Measurements from ENCODE around the gene SNX20.

The SNX20 gene, protein sequence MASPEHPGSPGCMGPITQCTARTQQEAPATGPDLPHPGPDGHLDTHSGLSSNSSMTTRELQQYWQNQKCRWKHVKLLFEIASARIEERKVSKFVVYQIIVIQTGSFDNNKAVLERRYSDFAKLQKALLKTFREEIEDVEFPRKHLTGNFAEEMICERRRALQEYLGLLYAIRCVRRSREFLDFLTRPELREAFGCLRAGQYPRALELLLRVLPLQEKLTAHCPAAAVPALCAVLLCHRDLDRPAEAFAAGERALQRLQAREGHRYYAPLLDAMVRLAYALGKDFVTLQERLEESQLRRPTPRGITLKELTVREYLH

DNA sequence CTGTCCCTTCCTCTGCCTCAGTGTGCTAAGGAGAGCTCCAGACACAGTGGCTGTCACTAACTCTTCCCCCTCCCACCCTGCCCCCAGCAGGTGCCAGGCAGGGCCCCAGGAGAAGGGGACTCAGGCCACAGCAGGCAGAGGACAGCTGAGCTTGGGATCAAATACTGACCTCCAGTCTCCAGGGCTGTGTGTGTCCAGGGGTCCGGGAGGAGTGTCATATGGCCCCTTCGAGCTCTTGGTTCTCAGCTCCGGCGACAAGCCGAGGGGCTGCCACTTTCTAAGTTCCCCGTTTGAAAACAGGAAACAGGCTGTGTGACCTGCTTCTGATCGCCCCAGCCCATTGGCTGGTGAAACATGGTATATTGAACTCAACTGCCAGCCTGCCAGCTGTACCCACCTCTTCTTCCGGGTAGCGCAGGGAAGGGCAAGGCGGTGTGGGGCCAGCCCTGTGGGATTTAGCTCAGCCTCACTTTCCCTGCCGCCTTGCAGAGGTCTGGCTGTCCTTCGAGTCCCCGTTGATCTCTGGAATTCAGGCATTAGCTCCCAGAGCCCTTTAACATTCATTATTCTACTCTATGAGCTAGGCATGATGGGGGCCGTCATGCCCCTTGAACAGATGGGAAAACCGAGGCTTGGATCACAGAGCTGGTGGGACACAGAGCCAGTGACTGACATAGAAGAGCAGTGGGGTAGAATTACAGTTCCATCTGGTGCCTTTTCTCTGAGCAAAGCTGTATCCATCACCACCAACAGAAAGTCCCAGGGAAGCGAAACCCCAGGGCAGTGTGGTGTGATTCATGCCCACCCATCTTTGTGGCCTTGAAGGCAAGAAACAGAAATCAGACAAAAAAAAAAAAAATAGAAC lies at the start of gene SNX20:
TSS of gene SNX20 (minus strand) at position 292 of the 865 bp plus-strand sequence. CDS start 3,786 bp downstream, outside the sequence.
- DNase-seq: no peak

DNA sequence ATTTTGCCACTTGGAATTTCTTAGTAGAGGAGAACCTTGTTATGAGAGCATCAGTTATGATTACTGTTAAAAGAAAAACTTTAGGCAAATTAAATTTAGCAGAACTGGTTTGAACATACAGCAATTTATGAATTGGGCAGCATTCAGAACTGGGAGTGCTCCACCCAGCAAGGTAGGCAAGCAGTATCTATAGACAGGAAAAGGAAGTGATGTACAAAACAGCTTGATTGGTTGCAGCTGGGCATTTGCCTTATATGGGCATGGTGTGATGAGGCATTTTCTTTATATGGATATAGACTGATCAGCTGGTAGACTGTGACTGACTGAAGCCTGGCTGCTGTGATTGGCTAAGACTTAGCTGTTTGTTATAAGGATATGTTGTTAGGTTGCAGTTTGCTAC lies 43.2 kb upstream of the SNX20 start:
- DNase-seq: no peak

DNA sequence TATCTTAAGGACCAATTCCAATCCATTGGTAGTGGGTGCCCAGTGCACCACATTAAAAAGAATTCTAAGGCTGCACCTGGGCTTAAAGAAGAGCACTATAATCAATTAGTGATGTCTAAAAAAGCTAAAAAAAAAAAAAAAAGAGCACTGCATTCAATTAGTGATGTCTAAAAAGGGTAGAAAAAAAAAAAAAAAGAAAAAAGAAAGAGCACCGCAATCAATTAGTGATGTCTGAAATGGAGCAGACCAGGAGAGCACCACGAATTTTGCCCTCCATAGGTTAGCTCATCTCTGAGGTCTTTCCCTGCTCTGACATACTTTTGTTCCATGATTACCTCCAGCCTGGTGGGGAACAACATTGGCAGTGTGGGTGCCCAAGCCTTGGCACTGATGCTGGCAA lies 41.8 kb upstream of the SNX20 start:
- no peak for DNase-seq

DNA sequence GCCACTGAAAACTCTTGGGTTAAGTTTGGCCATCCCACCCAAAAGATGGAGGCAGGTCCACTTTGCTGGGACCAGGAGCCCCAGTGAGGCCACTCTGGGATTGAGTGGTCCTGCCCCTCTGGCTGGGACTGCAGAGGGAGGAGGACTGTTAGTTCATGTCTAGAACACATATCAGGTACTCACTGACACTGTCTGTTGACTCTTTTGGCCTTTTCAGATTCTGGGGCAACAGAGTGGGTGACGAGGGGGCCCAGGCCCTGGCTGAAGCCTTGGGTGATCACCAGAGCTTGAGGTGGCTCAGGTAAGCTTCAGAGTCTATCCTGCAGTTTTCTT lies 41.3 kb upstream of the SNX20 start:
- no peak for DNase-seq

DNA sequence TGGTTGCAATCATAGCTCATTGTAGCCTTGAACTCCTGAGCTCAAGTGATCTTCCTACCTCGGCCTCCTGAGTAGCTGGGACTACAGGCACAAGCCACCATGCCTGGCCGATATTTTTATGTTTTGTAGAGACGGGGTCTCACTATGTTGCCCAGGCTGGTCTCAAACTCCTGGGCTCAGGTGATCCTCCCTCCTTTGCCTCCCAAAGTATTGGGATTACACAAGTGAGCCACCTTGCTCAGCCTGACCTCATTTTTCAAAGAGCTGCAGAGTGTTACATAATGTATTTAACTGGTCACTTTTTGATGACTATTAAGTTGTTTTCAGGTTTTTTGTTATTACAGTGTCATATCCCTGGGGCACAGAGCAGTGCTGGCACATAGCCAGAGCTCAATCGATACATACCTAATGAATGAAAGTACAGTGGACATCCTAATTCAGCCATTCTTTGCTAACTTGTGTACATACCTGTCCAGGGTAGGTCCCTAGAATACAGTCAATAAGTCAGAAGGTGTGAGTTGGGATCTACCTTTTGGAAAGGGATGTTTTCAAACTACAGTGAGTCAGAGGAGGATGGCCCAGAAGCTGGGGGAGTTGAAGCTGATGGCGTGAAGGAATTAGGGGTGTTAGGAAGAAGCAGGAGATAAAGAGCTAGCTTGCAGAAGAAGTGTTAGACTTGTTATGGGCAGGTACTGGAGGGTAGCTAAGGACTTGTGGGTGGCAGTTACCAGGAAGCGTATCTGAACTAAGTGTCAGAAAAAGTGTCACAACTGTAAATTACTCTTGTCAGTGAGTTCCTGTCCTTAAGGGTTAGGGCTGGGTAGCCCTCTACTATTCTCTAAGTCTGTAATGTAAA lies 40.7 kb upstream of the SNX20 start:
- DNase-seq: no peak

DNA sequence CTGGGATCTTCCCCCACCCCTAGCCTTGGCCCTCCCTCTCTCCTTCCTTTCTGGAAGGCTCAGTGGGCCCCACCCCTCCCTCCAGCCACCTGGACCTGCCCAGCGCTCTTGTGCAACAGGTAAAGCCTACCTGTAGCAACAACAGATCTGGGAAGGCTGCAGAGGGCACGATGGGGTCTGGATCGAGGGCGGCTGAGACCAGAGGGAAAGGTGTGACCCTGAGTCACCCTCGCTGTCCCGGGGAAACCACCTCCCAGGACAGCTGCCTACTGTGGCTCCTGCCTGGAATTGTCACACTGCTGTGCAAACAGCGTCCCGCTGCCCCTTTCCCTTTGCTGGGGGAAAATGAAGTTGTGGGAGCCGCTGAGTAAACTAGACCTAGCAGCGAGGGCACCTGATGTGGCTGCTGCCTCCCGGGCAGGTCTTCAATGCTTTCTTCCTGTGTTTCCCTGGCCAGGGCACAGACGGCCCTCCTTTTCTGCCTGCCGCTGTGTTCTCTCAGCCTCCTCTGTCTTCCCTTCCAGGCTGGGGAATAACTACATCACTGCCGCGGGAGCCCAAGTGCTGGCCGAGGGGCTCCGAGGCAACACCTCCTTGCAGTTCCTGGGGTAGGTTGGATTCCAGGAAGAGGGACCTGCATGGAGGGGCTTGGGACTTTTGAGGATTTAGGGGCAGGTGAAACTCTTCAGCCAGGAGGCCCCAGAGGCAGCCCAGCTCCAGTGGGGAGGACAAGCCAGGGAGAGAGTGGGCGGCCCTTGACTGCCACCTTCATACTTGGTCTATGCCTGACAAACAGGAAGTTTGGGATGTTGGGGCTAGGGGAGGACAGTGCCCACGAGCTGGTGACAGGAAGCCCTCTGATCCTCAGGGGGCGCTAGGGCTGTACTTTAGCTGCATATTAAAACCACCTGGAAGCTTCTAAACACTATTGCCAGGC lies 38.6 kb upstream of the SNX20 start:
- DNase-seq: no peak

DNA sequence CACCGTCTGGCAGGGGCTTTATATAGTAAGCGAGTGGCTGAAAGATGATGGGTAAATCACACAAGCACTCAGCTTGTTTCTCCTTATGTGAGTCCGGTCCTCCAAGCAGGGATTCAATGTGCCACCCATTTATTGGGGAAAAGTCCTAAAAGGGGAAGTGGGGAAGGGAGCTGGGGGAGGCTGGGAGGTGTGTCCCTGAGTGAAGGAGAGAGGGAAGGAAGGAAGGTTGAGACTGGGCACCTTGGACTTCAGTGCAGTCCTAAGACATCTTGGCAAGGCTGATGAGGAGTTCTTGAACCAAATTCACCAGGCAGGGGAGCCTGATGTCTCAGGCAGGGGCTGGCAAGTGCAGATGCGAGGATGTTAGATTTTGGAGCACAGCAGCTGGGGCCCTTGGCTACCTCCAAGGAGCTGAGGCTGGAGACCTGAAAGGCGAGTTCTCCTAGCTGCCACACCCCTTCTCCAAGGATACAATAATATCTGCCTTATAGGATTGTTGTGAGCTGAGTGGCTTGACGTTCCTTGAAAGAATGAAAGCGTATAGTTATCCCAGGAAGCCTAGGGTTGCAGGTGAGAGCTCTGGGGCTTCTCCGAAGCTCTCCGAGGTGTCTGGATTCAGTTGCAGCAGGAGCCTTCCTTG lies 37.8 kb upstream of the SNX20 start:
- no peak for DNase-seq

DNA sequence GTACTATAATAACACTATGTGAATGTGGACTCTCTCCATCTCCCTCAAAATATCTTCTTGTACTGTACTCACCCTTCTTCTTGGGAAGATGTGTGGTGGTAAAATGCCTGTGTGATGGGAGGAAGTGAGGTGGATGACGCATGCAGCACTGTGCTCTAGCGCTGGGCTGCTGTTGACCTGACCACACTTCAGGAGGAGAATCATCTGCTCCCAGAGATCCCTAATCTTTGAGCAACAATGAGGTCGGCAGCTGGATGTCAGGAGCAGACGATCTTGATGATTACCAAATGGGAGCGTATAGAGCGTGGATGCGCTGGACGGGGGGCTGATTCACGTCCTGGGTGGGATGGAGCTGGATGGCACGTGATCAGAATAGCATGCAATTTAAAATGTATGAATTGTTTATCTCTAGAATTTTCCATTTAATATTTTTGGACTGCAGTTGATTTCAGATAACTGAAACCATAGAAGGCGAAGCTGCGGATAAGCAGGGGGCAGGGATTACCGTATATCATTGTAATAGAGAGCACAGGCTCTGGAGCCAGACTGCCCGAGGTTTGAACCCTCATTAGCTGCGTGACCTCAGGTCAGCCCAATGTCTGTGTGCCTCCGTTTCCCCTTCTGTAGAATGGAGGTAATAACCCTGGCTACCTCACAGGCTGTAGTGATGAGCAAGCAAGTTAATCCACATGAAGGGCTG lies 37.1 kb upstream of the SNX20 start:
- no peak for DNase-seq

DNA sequence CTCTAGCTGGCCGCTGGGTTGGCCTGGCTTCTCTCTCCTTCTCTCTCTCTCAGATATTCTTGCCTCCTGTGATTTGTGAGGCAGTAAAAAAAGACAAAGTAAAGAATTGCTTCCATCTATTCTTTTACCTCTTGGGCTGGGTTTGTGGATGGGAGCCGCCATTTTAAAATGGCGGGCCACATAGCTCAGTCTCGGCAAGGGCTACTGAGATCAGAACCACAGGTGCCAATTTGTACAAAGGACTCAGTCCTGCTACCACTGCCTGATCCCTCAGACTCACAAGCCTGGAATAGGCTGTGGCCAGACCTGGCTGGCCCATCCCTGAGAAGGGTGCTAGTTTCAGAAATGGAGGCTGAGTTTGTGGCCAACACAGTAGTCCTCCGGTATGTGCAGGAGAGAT lies 36.4 kb upstream of the SNX20 start:
- no peak for DNase-seq

DNA sequence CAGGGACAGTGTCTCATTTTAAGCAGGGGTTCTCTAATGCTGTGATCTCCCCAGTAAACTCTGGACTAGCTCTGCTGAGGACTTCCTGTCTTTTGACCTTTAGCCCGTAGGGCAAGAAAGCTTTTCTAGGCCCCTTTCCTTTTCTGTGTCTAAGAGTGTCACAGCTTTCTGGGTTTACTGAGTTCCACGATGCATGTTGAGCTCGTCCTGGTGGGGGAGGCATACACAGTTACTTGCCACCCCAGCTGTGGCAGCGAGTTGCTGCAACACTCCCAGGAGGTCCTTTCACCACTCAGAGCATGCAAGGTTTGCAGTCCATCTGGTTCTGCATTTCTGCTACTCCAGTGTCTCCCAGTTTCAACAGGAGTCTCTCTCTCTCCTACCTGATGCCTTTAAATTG lies 36.0 kb upstream of the SNX20 start:
- no peak for DNase-seq

DNA sequence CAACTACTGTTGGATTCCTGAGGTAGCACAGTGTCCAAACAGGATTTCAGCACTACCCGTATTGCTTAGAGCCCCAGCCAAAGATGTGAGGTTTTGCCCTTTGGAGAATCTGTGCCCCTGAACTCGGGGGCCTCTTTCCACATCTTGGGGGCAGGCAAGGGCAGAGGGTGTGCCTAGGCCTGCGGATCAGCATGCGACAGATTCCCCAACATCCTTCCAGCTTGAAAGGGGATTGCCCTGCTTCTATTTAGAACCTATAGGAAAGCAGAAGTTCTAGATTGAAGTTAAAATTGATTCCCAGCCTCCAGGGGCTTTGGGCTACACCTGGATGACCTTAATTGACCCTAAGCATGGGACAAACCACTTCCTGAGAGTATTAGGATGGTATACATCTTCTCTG lies 31.8 kb upstream of the SNX20 start:
- DNase-seq: no peak

DNA sequence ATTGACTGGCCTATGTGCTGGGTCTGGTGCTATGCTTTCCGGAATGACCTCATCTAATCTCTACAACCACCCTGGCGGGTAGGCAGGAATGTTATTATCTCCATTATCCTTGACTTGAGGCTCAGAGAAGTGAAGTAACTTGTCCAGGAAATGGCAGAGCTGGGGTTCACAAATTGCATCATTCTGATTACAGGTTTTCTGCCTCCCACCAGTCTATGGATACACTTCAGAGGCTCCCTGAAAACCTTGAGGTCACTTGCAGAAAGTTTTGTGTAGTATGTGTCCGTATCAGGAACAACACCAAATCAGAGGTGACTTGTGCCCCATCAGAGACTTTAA lies 31.4 kb upstream of the SNX20 start:
- no peak for DNase-seq

DNA sequence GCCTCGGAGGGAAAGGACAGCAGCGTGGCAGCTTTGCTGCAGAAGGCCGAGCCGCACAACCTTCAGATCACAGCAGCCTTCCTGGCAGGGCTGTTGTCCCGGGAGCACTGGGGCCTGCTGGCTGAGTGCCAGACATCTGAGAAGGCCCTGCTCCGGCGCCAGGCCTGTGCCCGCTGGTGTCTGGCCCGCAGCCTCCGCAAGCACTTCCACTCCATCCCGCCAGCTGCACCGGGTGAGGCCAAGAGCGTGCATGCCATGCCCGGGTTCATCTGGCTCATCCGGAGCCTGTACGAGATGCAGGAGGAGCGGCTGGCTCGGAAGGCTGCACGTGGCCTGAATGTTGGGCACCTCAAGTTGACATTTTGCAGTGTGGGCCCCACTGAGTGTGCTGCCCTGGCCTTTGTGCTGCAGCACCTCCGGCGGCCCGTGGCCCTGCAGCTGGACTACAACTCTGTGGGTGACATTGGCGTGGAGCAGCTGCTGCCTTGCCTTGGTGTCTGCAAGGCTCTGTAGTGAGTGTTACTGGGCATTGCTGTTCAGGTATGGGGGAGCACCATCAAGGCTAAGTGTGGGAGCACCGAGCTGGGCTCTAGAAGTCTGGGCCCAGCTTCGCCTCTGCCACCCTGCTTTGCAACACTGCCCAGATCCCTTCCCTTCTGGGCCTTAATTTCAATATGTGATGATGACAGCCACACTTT lies 30.9 kb upstream of the SNX20 start:
- DNase-seq: peak; percentile 8

DNA sequence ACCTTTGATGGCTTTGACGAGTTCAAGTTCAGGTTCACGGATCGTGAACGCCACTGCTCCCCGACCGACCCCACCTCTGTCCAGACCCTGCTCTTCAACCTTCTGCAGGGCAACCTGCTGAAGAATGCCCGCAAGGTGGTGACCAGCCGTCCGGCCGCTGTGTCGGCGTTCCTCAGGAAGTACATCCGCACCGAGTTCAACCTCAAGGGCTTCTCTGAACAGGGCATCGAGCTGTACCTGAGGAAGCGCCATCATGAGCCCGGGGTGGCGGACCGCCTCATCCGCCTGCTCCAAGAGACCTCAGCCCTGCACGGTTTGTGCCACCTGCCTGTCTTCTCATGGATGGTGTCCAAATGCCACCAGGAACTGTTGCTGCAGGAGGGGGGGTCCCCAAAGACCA lies 29.9 kb upstream of the SNX20 start:
- DNase-seq: no peak

DNA sequence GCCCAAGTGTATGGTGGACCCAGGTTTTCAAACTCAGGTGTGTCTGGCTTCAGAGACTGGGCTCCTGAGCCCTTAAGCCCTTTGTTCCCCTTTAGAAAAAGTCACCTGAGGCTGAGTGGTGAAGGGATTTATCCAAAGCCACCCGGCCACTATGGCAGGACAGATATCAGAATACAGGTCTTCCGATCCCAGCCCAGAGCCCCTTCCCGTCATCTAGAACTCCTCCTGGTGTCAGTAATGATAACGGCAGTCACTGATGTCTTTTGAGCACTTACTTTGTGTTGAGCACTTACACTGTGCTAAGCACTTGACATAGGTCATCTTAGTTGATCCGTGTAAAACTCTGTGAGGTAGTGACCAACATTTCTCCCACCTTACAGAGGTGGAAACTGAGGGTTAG lies 28.9 kb upstream of the SNX20 start:
- DNase-seq: no peak

DNA sequence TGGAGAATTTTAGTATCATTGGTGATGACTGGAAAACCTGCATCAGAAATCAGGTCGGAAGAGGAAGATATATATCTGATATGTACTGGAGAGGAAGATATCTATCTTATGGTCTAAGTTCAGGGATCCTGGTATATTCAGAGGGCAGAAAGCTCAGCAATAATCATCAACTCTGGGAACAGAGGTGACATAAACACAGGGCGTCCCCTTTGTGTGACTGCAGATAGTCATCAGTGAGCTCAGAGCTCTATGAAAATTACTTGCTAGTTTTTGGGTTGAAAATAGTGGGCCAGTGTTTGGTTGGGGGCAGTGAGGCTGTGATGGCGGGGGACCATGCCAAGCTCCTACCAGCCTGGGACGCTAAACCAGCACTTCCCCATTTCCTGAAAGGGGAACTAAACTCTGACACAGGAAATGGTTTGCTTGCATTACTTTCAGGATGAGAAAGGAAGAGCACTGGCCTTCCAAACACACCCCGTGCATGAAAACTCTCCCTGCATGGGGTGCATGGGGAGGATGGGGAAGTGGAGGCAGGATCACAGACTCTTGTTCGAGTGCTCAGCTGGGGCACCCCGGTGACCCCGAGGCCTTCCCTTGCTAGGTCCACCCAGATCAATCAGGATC lies 28.1 kb upstream of the SNX20 start:
- DNase-seq: no peak

DNA sequence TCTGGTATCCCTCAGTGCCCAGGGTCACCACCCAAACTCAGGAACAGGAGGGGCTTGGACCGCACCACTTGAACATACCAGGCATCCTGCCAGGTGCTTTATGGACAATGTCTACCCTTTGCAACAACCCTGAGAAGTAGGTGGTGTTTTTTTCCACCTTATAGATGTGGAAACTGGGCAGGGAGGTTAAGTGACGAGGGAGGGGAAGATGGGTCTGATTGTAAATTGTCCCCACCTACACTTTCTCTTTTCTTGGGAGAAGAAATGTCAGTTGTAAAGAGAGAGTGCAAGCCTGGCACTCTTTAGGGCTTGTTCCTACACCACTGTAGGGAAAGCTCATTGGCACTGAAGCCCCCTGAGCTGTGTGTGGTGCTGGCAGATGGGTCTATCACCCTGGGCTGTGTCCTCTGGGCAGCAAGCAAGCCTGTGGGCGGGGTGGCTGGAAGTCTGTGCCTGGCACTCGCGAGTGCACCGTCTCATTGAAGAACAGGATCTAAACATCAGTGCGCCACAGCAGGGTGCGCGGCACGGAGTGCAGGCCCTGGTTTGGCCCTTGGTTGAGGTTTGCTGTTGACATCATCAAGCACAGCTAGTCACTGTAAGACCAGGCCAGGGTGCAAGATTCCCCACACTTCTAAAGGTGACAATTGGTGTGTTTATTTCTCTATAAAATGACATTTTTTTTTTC lies 27.4 kb upstream of the SNX20 start:
- no peak for DNase-seq

DNA sequence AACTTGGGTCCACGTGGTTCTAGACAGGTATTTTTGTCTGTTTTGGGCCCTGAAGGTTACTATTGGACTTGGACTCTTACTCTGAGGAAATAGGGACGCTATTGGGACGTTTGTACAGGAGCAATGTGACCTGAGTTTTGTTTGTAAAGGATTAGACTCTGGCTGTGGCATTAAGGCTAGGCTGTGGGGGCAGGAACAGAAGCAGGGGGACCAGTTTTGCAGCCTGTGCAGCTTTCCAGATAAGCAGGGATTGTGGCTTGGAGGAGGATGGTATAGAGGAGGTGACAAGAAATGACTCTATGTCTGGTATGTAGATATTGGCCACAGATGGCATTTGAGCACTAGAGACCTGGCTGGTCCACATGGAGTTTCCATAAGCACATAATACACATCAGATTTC lies 25.1 kb upstream of the SNX20 start:
- no peak for DNase-seq

DNA sequence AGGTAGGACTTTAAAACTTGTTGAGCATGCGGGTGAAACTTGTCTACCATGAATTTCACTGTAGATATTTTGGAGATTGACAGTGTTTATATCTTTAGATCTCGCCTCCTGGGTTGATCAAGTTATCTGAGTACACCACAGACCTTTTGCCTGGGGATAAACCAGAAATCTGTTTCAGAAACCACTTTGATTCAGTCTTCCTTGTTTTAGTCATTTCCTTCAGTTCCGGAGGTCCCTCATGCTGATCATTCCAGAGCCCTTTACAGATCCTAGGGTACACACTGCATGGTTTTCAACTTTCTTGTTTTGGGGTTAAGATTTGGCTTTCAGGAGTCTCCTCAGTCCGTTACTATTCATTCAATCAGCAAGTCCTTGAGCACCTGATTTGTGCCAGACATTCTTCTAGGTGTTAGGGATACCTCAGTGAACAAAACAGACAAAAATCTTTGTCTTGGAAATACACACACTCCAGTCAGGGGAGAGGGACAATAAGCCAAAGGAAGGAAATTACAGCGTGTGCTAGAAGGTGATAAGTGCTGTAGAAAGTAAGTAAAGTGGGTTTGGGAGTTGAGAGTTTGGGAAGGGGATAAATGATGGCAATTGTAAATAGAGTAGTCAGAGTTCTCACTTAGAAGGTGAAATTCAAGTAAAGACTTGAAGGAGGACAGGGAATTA lies 24.5 kb upstream of the SNX20 start:
- DNase-seq: no peak
